Pons (tissue), 1 donor: ENCODE results near the gene FRMPD4.

Experiments used
- DNase-seq: peaks from one replicate; pipeline ENCODE4 v3.0.0-alpha.2; 2016; ENCODE audit warnings: low spot score

The FRMPD4 gene

DNA sequence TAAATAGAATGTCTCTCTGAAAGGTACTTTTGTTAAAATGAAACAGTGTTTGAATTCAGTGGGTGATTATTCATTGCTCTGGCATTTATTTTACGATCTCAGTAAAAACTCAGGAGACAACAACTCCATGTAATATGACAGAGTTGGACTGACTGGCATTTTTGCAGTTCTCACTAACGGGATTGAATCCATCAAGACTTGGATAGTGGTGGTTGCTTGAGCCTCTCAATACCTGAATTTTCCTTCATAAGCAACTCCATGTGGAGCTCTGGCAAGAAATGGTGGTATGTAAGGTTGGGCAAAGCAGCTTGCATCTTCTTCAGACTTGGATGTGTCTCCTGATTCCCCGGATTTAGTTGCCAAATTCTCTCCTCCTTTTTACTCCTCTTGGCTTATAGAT, 72.7 kb downstream of the FRMPD4 start:
- no peak for DNase-seq

DNA sequence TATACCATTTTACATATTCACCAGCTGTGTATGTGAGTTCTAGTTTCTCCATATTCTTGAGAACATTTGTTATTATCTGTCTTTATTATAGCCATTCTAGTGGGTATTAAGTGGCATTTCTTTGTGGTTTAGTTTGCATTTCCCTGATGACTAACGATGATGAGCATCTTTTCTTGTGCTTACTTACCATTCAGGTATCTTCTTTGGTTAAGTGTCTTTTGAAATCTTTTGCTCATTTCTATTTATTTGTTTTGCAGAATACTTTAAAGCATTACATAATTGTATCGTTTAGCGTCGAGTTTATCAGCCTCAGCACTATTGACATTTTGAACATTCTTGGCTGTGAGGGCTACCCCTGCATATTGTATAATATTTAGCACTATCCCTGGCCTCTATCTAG, 85.4 kb downstream of the FRMPD4 start:
- no peak for DNase-seq

DNA sequence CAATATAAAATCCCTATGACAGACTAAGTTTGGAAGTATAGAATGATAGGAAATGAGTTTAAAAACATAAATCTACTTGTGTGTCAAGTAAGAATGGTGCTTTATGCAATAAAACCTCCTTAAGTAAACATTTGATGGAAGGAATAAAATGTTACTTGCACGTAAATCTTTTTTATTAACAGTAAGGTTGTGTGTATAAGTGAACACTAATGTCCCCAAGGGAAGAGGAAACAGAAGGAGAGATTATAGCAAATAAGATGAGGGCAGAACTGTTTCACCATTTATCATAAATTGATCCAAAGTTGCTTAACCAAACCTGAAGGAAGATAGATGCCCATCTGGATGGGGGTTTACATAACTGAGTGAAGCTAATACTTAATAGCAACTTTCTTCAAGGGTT, 86.8 kb downstream of the FRMPD4 start:
- DNase-seq, result no peak

DNA sequence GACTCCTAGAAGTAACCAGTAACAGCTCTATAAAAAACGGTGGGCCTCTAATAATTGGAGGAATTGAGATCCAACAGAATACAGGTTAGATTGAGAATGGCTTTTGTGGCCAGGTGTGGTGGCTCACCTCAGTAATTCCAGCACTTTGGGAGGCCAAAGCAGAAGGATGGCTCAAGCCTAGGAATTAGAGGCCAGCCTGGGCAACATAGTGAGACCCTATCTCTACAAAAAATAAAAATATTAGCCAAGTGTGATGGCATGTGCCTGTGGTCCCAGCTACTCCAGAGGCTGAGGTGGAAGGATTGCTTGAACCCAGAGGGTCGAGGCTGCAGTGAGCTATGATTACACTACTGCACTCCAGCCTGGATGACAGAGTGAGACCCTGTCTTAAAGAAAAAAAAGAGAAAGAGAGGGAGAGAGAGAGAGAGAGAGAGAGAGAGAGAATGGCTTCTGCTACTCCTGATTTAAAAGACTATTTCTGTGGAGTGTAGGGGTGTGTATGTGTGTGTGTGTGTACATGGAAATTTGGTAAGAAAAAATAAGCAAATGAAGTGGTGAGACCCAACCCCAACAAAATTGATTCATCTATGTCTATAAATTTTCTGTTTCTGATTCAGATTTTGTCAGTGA, 89.3 kb downstream of the FRMPD4 start:
- no peak for DNase-seq

DNA sequence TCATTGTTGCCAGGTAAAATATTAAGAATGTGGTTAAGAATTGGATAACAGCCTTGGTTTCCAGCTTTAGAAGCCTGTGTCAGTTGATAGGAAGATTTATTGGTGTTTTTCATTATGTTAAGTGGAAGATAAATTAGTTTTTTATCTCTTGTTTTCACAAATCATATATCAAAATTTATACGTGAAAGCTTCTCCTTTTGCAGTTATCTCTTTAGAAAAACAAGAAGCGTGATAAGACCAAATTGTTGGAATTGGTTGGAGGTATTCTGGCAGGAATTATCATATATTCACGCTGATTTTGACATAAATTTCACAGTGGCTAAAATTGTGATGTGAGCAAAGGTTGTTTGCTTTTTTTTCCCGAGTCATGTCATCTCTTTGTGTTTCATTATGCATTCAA, 90.6 kb downstream of the FRMPD4 start:
- no peak for DNase-seq

DNA sequence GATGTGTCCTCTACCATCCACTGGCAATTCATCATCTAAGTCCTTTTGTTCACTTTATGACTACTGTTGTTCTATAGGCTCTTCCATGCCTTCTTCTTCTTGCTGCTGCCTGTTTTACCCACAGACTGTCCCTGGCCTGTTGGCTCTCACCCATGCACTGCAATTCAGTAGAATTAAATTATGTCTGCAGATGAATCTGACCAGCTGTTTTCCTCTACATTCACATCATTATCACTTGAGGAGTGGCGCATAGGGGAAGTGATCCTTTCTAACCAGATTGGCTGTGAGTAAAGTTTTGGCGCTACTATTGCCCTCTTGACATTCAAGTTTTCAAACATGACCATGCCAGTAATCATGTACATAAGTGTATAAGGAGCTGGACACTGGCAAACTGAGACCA, 91.7 kb downstream of the FRMPD4 start:
- DNase-seq, result no peak

DNA sequence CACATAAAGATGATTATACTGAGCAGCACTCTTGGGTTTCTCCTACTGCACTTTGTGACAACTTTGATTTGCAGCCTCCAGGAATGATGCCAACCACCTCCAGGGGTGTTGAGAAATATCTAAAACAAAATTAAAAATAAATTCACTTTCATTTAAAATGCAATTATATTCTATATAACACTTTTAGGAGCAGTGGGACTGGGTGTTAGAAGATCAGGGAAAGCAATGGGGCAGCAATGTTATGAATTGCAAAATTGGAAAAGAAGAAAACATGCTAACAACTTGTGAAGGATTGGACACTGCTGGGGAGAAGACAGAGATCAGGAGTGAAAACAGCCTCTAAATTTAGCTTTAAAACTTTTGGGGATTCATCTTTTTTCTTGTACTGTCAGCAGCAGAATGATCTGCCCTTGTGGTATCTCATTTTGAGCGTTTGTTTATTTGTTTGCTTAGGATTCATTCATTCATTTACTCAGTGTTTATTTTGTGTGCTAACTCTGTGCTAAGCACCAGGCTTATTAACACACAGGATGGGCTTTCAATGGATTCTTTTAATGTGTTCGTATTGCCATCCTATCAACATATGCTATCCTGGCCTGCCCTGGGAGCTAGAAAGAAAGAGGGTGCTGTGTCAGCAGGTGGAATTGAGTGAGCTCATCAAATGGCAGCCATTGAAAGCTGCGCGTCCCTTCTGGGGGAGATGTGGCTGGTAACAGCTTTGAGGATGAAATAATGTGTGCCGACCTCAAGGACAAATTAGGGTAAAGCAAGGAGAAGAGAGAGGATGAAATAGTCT, 96.5 kb downstream of the FRMPD4 start:
- DNase-seq, result no peak

DNA sequence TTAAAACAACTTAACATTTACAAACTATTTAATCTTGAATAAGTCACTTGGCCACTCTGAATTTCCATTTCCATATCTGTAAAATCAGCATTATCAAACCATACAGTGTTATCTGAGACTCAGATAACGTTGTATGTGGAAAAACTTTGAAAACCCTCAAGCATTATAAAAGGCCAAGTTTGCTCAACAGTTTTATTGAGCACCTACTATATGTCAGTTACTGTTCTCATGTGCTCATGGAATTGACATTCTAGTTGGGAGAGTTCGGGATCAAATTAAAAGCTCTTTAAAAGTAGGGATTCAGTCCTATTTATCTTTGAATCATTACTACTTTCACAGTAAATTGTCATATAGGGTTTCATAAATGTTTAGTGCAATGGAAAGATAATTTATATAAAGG, 97.9 kb downstream of the FRMPD4 start:
- DNase-seq, result no peak

DNA sequence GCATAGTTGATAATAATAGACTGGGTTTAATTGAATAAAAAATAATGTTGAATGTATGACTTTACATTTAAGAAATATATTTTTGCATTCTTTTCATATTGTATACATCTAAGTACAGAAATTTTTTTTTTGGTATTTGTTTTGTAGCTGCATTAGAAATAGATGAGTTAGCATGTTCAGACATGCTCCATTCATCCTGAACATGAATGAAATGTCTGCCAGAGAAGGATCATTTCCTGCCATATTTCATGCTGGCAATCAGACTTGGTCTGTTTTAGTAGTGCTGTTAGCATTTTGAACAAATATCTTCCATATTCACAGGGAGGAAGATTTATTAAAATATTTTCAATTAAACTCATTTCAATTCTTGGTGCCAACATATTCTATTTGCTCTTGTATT, 98.9 kb downstream of the FRMPD4 start:
- DNase-seq, result no peak

DNA sequence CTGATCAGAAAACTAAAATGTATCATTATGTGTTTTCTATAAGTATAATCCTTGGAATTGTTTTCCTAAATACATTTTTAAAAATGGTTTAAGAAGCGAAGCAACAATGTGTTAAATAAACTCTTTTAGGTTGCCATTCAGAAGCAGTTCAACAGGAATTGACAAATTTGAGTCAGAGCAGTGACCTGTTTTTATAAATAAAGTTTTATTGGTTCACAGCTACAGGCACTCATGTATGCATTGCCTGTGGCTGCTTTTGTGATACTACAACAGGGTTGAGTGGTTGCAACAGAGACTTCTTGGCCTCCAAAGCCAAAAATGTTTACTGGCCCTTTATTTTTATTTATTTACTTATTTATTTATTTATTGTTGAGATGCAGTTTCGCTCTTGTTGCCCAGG, 99.5 kb downstream of the FRMPD4 start:
- DNase-seq, result no peak

DNA sequence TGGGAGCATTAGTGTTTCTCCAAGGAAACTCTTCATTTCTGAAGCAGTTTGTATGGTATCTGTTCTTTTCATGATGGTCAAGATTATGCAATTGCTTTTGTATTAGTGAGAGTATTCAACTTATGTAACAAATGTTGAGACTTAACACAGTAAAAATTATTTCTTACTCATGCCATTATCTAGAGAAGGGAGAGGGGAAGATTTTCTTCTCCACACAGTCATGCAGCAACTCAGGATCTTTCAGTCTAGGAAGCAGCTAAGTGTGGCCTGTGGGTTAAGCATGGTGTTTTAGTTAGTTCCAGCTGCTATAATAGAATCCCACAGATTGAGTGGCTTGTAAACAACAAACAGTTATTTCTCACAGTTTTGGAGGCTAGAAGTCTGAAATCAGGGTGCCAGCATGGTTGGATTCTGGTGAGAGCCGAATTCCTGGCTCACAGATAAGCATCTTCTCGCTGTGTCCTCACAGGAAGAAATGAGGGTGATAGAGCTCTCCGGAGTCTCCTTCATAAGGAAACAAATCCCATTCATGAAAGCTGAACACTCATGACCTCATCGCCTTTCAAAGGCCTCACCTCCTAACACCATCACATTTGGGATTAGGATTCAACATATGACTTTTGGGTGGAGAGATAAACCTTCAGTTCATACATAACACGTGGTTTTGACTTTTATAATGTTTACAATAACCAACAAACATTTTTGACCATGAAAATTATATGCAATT, 101.2 kb downstream of the FRMPD4 start:
- DNase-seq, result no peak

DNA sequence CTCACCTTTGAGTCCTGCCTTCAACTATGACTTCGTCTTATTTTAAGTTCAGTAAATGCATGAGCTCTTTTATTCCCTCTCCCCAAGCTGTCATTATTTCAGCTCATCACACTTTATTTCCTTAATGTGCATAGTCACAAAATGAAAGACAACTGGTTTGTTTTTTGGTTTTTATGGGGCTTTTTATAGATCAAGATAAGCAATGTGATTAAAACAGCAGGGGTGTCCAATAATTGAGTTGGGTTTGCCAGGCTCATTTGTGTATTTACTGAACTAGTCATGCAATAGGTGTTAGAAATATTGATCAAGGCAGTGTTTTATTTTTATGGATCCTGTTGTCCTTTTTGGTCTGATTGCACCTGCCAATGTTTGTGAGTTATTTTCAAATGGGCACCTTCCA, 102.2 kb downstream of the FRMPD4 start:
- no peak for DNase-seq

DNA sequence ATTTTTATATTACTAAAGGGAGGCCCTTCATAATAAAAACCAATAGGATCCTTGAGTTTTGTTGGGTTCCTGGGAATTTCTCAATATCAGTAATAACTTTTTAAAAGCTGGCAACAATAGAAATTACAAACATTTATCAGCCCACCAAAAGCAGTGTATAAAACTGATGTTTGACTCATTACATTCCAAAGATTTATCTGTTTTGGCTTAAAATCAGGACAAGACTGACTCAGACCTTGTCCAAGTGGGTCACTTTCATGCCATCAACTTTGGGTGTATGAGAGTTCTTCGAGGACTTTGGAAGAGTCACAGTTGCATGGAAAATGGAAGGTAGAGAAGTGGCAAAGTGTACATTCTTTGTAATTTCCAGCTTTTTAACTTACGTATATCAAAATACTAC, 102.8 kb downstream of the FRMPD4 start:
- DNase-seq, result no peak

DNA sequence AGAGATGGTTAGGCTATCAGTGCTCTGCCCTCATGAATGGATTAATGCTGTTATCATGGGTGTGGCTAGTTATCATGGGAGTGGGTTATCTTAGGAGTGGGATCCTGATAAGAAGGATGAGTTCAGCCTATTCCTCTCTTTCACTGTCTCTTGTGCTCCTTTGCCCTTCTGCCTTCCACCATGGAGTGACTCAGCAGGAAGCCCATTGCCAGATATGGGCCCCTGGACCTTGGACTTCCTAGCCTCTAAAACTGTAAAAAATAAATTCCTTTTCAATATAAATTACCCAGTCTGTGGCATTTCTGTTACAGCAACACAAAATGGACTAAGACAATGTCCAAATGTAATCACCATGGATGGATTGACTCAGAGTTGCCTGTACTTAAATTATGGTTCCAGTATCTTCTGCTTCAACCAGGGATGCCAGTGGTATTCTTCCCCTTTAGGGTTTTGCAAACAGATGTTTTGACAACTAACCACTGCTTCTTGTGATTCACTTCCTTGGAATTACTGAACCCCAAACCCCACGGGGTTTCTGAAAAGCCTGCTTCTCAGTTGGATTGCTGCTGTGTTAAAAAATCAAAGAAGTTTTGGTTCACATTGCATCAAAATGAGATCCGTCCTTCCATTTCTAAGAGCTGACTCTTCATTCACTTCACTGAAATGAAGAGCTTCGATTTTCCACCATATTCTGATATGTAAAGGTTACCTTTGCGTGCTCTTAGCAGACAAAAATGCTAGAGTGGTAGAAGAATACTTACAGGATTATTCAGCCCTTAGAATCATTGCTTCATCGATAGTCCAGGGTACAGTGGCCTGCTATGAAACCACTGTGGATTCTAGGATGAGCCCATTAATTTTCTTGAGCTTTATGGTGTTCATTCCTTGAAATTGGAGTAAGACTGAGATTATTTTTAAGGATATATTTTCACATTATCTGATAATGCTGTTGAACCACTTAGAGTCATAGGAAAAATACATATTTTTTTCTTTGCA, 107.7 kb downstream of the FRMPD4 start:
- no peak for DNase-seq

DNA sequence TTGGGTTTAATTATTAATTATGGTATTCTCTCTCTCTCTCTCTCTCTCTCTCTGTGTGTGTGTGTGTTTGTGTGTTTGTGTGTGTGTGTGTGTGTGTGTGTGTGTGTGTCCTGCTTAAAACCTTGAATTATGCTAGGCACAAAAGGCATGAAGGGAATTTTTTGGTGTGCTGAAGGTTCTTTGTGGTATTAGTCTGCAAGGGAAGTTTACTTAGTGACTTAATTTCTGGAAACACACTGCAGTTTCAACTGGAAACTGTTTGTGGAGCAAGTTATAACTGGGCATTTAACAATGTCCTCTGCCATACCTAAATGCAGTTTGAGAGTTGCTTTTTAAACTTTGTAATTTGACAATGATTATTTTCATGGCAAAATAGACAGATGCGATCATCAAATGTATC, 111.7 kb downstream of the FRMPD4 start:
- DNase-seq, result no peak

DNA sequence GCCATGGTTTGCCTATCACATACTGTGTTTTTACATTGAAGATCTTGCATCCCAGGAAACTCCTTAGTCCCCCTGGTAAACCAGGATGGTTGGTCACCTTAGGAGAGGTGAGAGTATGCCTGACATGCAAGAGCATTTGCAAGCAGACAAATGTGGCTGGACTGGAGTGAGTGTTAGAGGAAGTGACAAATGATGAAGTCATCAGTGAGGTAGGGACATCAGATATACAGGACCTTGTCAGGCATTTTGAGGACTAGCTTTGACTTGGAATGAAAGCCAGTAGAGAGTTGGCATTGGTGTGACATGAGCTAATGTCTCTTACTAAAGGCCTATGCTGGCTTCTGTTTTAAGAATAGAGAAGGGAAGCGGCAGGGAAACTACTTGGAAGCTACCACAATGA, 124.9 kb downstream of the FRMPD4 start:
- DNase-seq, result no peak

DNA sequence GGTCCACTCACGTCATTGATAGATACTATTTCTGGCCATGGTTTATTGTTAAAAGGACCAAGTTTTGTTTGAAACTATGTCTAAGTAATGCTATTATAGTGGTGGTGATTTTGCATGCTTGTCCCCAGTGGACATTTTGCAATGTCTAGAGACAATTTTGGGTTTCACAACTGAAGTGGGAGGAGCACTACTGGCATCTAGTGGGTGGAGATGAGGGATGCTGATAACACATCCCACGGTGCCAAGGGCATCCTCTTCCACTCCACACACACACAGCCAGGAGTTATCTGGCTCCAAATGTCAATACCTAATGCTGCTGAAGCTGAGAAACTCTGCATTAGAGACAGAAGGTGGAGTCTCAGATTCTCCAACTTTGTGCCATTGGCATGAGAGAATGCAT, 131.2 kb downstream of the FRMPD4 start:
- no peak for DNase-seq

DNA sequence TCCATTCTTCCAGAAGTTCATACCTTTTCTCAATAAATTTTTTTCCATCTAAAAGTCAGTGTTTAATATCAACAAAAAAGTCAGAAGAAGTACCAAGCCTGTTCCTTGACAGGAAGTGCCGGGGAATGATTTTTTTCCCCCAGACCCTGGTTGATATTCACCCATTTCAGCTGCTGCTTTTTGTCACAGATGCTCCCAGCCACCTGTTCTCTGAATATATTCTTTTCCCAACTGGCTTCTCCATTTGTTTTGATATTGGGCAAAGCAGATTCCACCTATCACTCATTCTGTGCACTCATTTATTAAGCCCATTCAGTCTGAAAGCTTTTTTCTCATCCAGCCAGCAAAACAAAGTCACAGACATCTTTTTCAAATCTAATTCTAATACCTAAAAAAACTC, 139.9 kb downstream of the FRMPD4 start:
- no peak for DNase-seq

DNA sequence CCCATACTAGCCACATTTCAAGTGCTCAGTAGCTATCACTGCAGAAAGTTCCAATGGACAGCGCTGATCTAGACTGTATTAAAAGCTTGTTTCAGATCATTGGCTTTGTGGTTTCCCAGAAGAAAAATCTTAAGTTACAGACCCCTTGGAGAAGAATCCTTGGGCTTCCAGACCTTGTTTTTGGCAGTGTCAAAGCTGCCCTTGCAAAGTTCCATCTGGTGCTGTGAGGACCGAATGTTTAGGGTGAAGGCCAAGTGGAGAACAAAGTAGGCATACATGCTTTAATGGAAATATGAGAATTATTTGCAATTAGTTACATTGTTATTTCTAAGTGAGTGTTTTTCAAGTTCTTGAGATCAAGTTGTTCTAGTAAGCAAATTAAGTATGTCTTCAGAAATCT, 144.7 kb downstream of the FRMPD4 start:
- no peak for DNase-seq

DNA sequence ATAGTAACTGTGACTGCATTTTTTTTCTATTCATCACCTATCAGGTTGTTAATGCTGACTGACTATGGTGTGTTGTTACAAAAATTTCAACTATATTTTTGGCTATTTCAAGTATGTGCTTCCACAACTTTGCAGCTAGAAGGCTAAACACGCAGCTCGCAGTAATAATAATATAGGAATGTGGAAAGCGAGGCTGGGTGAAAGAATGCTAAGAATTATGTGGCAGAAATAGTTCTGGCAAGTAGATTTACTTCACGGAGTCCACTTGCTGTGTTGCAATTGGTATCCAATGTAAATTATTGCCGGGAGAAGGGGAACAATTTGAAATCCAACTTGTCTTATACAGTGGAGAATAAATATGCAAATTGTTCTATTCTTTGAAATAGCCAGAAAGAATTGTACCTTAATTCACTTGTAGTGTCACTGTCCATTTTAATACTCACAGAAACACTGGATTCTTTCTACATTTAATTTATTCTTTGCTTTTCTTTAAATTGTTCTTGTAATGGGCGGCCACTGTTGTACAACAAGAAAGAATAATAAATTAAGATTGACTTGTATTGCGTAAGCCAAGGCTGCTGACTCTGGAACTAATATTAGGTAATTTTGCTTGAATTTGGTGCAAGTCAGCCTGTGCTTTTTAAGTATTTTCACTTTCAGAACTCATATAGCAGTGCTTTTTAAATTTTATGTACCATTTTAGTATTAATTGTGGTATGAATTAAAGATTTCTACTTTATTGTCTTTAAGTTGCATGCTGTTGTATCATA, 154.9 kb downstream of the FRMPD4 start:
- no peak for DNase-seq

DNA sequence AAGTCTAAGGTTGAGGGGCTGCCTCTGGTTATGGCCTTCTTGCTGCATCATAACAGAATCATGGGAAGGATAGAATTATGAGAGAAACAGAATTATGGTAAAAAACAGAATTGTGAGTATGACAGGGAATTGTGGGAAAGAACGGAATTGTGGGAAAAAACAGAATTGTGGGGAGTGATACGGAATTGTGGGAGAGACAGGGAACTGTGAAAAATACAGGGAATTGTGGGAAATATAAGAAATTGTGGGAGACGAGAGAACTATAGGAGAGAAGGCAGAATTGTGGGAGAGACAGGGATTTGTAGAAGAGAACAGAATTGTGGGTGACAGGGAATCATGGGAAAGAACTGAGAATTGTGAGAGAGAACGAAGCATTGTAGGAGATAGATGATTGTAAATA, 159.1 kb downstream of the FRMPD4 start:
- DNase-seq, result no peak
